Smooth muscle cell (in vitro differentiated cells): ENCODE measurements around the gene HBQ1. TPM values are rescaled to one million over a fixed set of nuclear protein-coding genes. Genes with fewer than 3 reads are reported as not detected.

Experiments used
- DNase-seq: peaks from one replicate; lab custom pipeline; 2025; ENCODE audit not compliant: unreplicated experiment; lab: John Stamatoyannopoulos, UW
- H2AFZ ChIP-seq: fragments of 200-600 bp; sonication (generic); 2 replicates; pipeline ENCODE4 v1.6.0; 2016; ENCODE audit warnings: antibody characterized with exemption, low read depth, mild to moderate bottlenecking
- H3F3A ChIP-seq: fragments of 200-600 bp; sonication (generic); 2 replicates; pipeline ENCODE4 v1.6.0; 2017; ENCODE audit warnings: antibody characterized with exemption, low read depth
- H3K27ac ChIP-seq: fragments of 200-600 bp; sonication (generic); 2 replicates; pipeline ENCODE4 v1.5.1; 2016; ENCODE audit warnings: low read depth, mild to moderate bottlenecking
- H3K27me3 ChIP-seq: fragments of 200-600 bp; sonication (generic); 2 replicates; pipeline ENCODE4 v1.6.1; 2016; ENCODE audit warnings: low read depth, mild to moderate bottlenecking
- H3K36me3 ChIP-seq: fragments of 200-600 bp; sonication (generic); 2 replicates; pipeline ENCODE4 v1.5.1; 2016; ENCODE audit warnings: low read depth
- H3K4me1 ChIP-seq: fragments of 200-600 bp; sonication (generic); 2 replicates; pipeline ENCODE4 v1.5.1; 2016; ENCODE audit warnings: low read depth
- H3K4me2 ChIP-seq: fragments of 200-600 bp; sonication (generic); 2 replicates; pipeline ENCODE4 v1.6.0; 2016; ENCODE audit warnings: mild to moderate bottlenecking
- H3K4me3 ChIP-seq: fragments of 200-600 bp; sonication (generic); 2 replicates; pipeline ENCODE4 v1.5.1; 2016; ENCODE audit warnings: mild to moderate bottlenecking
- H3K79me2 ChIP-seq: fragments of 200-600 bp; sonication (generic); 2 replicates; pipeline ENCODE4 v1.6.0; 2016; ENCODE audit warnings: low read depth, mild to moderate bottlenecking
- H3K9ac ChIP-seq: fragments of 200-600 bp; sonication (generic); 2 replicates; pipeline ENCODE4 v1.6.0; 2016; ENCODE audit warnings: low read depth
- H3K9me3 ChIP-seq: fragments of 200-600 bp; sonication (generic); replicated peaks from 2 replicates; pipeline ENCODE4 v1.5.1; 2016; ENCODE audit warnings: low read depth
- H4K20me1 ChIP-seq: fragments of 200-600 bp; sonication (generic); 2 replicates; pipeline ENCODE4 v1.6.0; 2016; ENCODE audit warnings: low read depth
- WGBS: methylation state at CpG from one replicate; pipeline ENCODE4 v1.1.7; 2016; ENCODE audit warnings: low lambda C conversion rate; 5-methylcytosine and 5-hydroxymethylcytosine counted together
- polyA plus RNA-seq: library from polyadenylated mRNA; unstranded; fragments of >200 nt; fragmentation: Nextera tagmentation; extraction: Ambion mirVana; gene quantifications from 2 replicates; pipeline ENCODE4 v1.2.1, GENCODE V29; 2016
- total RNA-seq: library from RNA; depleted of rRNA; stranded (reverse); fragments of >200 nt; gene quantifications from 2 replicates; pipeline ENCODE4 v1.2.3, GENCODE V29; 2014
- TF ChIP-seq, protein P1 (sequence below): fragments of 200-600 bp; sonication (generic); IDR thresholded peaks from 2 replicates; pipeline ENCODE4 v1.5.1; 2017; ENCODE audit warnings: borderline replicate concordance, mild to moderate bottlenecking, antibody characterized with exemption; ENCODE audit not compliant: insufficient read depth, poor library complexity, severe bottlenecking

The HBQ1 gene
- total and polyA plus RNA-seq, 2 experiments from 2014 or later, result not detected

DNA sequence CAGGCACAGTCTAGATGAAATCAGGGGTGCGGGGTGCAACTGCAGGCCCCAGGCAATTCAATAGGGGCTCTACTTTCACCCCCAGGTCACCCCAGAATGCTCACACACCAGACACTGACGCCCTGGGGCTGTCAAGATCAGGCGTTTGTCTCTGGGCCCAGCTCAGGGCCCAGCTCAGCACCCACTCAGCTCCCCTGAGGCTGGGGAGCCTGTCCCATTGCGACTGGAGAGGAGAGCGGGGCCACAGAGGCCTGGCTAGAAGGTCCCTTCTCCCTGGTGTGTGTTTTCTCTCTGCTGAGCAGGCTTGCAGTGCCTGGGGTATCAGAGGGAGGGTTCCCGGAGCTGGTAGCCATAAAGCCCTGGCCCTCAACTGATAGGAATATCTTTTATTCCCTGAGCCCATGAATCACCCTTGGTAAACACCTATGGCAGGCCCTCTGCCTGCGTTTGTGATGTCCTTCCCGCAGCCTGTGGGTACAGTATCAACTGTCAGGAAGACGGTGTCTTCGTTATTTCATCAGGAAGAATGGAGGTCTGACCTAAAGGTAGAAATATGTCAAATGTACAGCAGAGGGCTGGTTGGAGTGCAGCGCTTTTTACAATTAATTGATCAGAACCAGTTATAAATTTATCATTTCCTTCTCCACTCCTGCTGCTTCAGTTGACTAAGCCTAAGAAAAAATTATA lies 2.1 kb upstream of the HBQ1 start:
- Histone ChIP-seq H3K4me3 (no peak overlapping the region), H3K9me3 (no peaks in the 10 kb centered on the region), H3K27ac (no peak overlapping the region), H3K36me3 (no peaks in the 10 kb centered on the region), H3K27me3 (peaks cover 61% of the 10 kb centered on the region), H3K79me2 (no peaks in the 10 kb centered on the region), H3K4me1 (peaks cover 9% of the 10 kb centered on the region), H2AFZ (no peak overlapping the region), H3F3A (no peaks in the 10 kb centered on the region), H4K20me1 (peaks cover 14% of the 10 kb centered on the region), H3K4me2 (no peak overlapping the region), H3K9ac (no peak overlapping the region)
- DNase-seq, result no peak
- TF ChIP-seq, protein P1, sequence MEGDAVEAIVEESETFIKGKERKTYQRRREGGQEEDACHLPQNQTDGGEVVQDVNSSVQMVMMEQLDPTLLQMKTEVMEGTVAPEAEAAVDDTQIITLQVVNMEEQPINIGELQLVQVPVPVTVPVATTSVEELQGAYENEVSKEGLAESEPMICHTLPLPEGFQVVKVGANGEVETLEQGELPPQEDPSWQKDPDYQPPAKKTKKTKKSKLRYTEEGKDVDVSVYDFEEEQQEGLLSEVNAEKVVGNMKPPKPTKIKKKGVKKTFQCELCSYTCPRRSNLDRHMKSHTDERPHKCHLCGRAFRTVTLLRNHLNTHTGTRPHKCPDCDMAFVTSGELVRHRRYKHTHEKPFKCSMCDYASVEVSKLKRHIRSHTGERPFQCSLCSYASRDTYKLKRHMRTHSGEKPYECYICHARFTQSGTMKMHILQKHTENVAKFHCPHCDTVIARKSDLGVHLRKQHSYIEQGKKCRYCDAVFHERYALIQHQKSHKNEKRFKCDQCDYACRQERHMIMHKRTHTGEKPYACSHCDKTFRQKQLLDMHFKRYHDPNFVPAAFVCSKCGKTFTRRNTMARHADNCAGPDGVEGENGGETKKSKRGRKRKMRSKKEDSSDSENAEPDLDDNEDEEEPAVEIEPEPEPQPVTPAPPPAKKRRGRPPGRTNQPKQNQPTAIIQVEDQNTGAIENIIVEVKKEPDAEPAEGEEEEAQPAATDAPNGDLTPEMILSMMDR, result no peak
- 82% methylated on average over 11 of the region's 11 CpGs for WGBS

DNA sequence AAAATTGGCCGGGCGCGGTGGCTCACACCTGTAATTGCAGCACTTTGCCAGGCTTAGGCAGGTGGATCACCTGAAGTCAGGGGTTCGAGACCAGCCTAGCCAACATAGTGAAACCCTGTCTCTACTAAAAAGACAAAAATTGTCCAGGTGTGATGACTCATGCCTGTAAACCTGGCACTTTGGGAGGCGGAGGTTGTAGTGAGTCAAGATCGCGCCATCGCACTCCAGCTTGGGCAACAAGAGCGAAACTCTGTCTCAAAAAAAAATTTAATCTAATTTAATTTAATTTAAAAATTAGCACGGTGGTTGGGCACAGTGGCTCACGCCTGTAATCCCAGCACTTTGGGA lies 1.6 kb upstream of the HBQ1 start:
- no peak overlapping the region for H3K4me2 ChIP-seq
- peaks cover 56% of the 10 kb centered on the region for H3K27me3 ChIP-seq
- no peak overlapping the region for H2AFZ ChIP-seq
- H3K79me2 ChIP-seq, result no peaks in the 10 kb centered on the region
- 90% methylated on average over 11 of the region's 11 CpGs for WGBS
- H3F3A ChIP-seq, result no peaks in the 10 kb centered on the region
- TF ChIP-seq, protein P1, result no peak
- no peak overlapping the region for H3K9ac ChIP-seq
- H4K20me1 ChIP-seq, result peaks cover 19% of the 10 kb centered on the region
- no peak overlapping the region for H3K4me3 ChIP-seq
- H3K27ac ChIP-seq, result no peak overlapping the region
- peaks cover 9% of the 10 kb centered on the region for H3K4me1 ChIP-seq
- no peaks in the 10 kb centered on the region for H3K36me3 ChIP-seq
- DNase-seq, result no peak
- no peaks in the 10 kb centered on the region for H3K9me3 ChIP-seq

DNA sequence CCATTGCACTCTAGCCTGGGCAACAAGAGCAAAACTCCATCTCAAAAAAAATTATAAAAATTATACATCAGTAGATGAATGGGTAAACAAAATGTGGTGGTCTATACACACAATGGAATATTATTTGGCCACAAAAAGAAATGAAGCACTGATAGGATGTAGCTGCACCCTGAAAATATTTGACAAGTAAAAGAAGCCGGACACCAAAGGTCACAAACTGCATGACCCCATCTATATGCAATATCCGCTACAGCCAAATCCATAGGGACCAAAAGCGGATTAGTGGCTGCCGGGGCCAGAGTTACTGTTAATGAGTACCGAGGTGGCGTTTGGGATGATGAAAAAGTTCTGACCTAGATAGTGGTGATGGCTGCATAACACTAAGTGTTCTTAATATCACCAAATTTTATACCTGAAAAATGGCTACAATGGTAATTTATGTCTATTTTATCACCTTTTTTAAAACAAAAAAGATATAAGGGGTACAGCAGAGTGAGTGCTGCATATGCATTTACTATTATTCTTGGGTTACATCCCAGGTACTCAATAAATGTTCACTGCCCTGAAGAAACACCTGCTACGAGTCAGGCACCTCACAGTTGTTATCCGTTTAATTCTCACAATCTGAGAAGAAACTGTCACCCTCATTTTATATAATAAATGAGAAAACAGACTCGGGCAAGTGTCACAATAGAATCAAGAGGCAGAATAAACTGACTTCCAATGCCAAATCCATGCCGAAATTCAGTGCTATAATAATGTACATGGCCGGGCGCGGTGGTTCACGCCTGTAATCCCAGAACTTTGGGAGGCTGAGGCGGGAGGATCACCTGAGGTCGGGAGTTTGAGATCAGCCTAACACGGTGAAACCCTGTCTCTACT lies 807 bp upstream of the HBQ1 start:
- H3K27ac ChIP-seq, result no peak overlapping the region
- no peaks in the 10 kb centered on the region for H3K9me3 ChIP-seq
- H2AFZ ChIP-seq, result no peak overlapping the region
- no peaks in the 10 kb centered on the region for H3K36me3 ChIP-seq
- H3K9ac ChIP-seq, result no peak overlapping the region
- peaks cover 52% of the 10 kb centered on the region for H3K27me3 ChIP-seq
- H3K4me3 ChIP-seq, result no peak overlapping the region
- peaks cover 9% of the 10 kb centered on the region for H3K4me1 ChIP-seq
- H3K4me2 ChIP-seq, result peak overlapping the region; percentile 89
- H4K20me1 ChIP-seq, result peaks cover 23% of the 10 kb centered on the region
- no peaks in the 10 kb centered on the region for H3K79me2 ChIP-seq
- no peak for DNase-seq
- H3F3A ChIP-seq, result no peaks in the 10 kb centered on the region
- 88% methylated on average over 17 of the region's 17 CpGs for WGBS
- TF ChIP-seq, protein P1, result no peak
